Panc1 (cell line): ENCODE results near the gene RNASET2.

Experiments used
- CTCF ChIP-seq: fragments of 450-650 bp; IDR thresholded peaks from 2 replicates; pipeline ENCODE4 v1.5.1; 2017; ENCODE audit warnings: mild to moderate bottlenecking
- POLR2AphosphoS5 ChIP-seq: IDR thresholded peaks from 2 replicates; pipeline ENCODE4 v1.6.1; 2012; ENCODE audit warnings: mild to moderate bottlenecking, low read depth, low read length, moderate library complexity
- SIN3A ChIP-seq: IDR thresholded peaks from 2 replicates; pipeline ENCODE4 v1.6.1; 2012; ENCODE audit warnings: low read depth, mild to moderate bottlenecking, low read length, moderate library complexity, borderline replicate concordance; ENCODE audit not compliant: insufficient read depth
- TCF7L2 ChIP-seq: IDR thresholded peaks from 2 replicates; pipeline ENCODE4 v1.6.1; 2011; ENCODE audit warnings: mild to moderate bottlenecking, low read depth, low read length, inconsistent platforms

GRCh38 chr6:166929542-166930189 is 26.7 kb downstream of the RNASET2 start:
- TF ChIP-seq CTCF = no peak
- no peak for TF ChIP-seq SIN3A
- no peak for TF ChIP-seq TCF7L2
- TF ChIP-seq POLR2AphosphoS5 = no peak
